H4 (cell line): ENCODE measurements around the gene APBA1. TPM values are rescaled to one million over a fixed set of nuclear protein-coding genes. Genes with fewer than 3 reads are reported as not detected.

Experiments
- DNase-seq: peaks from one replicate; pipeline ENCODE4 v3.0.0-alpha.2; 2015; ENCODE audit warnings: low spot score
- total RNA-seq: library from RNA; depleted of rRNA; stranded (reverse); fragments of >200 nt; shearing (Covaris generic); gene quantifications from 2 replicates; pipeline ENCODE4 v1.2.3, GENCODE V29; 2014

APBA1 gene
- total RNA-seq, 1 experiment from 2014 or later: 0.41 TPM

DNA sequence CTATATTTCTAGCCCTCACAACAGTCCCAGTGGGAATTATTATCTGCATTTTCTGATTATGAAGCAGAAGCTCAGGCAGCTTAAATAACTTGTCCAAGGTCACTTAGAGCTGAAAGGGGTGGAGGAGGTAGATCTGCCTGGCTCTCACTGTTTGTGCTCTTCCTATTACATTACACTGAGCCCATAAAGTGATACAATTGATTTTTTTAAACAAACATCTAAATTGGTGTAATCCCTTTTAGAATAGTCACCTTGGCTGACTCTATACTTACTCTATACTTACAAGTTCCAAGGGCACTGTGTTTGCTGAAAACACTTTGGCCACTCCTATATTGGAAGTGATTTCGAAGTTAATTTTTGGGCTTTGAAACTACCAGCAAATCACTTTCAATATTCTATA, 144.7 kb downstream of the APBA1 start:
- DNase-seq: no peak

DNA sequence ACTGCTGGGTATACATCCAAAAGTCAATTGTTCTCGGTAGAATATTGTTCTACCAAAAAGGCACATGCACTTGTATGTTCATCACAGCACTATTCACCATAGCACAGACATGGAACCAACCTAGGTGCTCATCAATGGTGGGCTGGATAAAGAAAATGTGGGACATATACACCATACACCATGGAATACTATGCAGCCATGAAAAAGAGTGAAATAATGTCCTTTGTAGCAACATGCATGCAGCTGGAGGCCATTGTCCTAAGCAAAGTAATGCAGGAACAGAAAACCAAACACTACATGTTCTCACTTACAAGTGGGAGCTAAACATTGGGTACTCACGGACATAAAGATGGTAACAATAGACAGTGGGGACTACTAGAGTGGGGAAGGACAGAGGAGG, 145.5 kb downstream of the APBA1 start:
- no peak for DNase-seq

DNA sequence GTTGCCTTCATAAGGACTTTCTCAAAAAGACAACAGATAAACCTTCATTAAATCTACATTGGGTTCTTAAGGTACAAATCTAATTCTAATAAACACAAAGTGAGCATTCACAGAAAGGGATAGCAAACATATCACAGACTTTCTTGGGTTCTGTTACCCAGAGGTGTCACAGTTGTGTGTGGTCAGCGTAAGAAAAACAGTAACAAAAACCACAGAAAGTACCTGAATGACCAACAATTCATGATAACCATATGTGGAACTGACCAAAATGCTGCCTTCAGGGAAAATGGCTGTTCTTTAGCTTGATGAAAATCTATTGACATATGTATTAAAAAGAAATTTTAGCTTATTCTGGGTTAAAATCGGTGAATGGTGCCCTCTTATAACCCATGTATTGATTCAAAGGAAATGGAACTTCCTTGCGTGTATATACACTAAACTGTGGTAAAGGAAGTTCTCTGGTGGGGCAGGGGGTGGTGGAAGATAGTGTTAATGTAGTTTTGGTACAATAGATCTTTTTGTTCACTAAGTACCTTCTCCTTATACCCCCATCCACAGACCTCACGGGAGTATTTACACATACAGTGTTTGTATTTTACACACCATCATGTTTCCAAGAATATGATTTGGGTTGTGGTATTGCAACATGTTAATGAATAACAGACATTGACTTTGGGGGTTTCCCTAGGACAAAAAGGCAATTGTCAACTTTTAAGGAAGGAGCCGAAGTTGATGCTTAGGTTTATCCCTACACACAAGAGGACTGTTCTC, 152.5 kb downstream of the APBA1 start:
- DNase-seq: no peak

DNA sequence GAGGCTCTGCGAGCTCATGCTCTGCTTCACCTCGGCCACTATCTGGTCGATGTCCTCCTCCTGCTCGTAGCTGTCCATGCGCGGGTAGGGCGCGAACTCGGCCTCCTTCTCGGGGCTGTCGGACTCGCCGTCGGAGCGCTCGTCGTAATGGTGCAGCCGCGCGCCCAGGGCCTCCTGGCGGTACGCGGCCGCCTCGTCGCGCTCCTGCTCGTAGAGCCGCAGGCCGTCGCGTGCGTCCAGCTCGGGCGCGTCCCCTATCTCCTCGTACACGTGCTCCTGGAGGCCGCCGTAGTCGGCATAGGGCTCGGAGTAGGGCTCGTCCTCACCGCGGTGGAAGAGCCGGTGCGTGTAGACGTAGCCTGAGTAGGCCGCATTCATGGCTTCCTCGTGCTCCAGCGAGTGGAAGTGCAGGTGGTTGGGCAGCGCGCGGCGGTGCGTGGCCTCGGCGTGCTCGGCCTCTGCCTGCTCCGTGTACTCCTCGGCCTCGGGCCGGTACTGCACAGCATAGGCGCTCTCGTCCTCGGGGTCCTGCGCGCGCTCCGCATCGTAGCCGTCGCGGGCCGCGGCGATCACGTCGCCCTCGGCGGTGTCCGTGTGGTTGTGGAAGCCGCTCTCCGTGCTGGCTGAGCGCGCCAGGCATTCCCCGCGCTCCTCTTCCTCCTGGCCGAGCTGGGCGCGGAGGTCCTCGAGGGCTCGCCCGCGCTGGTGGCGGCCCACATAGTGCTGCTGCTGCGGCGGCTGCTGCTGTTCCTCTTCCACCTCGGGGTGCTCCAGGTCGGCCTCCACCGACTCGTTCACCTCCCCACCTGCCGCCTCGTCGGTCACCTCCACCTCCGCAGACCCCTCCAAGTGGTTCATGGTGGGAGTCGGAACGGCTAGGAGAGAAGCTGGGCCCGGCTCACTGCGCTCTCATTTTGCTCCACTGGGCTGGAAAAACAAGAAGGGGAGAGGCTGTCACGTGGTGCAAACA, 155.5 kb downstream of the APBA1 start:
- no peak for DNase-seq

DNA sequence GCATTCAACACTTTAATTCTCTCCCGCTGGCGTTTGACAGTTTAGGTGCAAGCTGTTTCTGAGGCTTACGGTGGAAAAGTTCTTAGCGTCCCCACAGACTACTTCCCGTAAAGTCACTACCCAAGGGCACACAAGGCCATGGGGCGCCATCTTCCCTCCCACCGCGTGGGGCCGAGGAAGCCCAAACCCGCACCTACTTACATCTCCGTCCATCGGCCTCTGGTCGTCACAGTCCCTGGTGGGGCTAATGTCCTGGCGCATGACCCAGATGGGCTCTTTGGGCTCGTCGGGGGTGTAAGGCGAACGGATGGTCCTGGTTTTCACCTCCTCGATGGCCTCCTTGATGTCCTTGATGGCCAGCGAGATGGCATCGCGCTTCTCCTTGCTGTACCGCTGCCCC, 156.4 kb downstream of the APBA1 start:
- DNase-seq: no peak

DNA sequence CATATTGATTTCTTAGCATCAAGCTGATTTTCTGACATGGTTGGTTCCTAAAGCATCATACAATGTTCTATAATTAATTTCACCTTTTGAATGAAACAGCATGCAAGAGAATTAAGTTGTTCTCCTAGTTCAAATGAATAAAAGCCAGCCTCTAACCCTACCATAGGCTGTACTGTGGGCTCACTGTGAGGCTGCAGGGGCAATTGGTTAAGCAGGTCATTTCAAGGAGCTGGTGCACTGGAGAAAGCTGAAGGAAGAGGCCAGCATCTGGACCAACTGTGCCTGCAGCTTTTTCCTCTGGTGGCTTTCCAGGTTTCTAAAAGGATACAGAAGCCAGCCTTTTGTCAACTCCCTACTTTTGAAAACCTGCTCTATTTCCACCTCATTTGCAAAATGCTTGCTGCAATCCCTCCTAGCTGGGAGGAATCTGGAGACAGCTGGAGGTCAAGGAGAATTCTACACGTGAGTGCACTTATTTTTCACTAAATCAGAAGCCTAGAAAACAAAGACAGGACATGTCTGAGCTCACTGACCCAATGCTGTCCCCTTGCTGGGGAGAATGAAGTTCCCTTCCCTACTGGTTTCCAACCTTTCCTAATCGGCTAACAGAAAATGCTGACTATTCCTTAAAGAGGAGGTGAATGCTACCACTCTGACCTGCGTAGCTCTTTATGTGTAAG, 158.9 kb downstream of the APBA1 start:
- no peak for DNase-seq

DNA sequence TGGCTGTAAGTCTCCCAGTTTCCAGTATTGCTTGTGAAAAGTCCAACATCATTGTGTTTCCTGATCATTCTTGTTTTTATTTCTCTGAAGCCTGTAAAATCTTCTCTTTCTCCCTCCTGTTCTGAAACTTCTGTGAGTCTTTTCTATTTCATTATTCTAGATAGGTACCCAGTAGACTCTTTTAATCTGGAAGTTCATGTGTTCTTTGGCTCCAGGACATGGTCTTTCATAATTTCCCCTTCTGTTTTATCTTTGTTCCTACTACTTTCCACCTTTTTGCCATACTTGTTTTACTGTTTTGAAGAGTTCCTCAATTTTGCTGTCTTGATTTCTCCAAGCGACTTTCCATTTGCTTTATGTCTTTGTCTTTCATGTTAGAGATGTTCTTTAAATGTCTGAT, 168.1 kb downstream of the APBA1 start:
- DNase-seq: no peak

DNA sequence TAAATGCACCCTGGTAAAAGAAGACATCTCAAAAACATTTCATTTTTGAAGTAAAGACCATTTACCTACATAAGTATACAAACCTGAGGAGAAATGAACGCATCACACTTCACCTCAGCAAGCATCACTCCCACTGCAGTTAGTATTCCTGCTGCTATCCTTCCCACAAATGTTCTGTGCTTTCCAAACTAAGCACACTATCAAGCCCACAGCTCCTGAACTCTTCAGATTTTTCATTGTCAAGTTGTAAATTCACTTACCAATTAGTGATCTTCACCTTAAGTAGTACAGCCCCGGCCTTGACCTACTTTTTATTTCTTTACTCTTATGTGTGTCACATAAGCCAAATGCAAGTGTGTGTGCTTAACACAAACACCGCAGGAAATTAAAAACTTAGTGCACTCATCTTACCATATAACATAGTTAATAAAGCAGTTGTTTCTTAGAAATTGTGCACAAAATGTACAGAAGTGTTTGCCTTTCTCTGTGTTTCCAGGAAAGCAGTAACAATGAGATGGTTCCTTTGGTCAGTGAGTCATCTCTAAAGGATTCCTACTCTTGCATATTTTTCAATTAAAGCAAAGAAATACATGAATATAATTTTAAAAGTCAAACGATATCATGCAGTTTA, 169.4 kb downstream of the APBA1 start:
- no peak for DNase-seq

DNA sequence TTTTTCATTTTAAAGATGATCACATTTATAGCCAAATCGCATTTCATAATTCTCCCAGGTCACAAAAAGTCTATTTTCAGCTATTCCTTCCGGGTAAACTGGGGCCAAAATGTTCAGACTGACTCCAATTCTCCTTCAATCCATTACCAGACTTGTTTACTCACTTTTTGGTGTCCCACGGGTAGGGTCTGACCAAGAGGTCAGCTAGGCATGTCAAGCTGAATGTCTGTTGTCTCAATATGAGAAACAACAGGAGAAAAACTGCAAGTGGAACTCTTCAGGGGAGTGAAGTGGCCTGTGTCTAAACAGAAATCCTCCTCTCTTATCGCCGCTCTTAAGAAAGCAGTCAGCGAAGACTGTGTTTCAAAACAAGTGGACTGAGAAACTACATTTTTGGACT, 171.3 kb downstream of the APBA1 start:
- DNase-seq: no peak

DNA sequence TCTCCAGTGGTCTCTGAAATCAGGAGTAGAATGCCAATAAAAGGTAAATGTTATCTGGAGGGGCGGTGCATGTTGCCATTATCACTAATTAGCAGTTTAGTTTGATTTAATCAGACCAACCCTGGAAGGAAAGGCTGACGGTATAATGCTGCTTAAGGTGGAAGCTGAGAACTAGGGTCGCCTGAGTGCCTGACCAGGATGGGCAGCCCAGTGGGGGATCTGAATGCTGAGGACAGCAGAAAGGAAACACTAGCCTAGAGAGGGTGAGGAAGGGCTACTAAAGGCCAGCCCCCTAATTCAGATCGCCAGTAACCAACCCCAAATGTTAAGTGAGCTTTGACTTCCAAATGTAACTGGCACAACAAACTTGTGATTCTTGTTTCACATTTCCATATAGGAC, 172.2 kb downstream of the APBA1 start:
- DNase-seq: no peak

DNA sequence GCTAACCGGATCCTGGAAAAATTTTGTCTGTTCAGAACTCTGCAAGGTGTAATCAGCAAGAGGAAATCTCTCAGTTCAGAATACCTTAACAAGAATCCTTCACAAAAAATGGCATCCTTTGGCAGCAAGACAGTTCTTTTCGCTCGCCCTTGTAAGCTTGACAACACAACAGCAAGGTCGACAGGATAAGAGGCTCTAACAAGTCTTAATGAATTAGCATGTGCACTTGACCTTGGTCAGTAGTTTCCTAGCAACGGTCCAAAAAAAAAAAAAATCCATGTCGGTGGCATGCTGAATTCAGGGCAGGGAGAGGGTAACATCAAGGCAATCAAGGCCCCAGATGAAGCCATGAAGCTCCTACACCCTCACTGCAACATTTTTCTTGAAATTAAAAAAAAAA, 172.8 kb downstream of the APBA1 start:
- no peak for DNase-seq

DNA sequence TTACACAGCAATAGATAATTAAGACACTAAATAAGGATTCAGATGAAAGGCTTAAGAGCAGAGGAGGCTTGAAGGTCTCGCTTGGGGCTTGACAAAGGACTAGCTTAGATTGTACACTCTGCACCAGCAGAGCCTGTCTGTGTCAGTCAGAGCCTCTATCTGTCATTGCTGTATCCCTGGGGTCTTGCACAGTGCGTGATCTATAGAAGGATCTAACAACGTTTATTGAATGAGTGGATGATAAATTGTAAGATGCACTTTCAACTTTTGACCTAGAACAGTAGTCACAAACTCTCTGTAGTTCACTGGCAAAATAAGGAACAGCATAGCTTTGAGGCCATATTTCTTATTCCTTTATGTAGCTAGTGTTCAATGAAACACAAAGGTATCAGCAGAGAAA, 173.7 kb downstream of the APBA1 start:
- no peak for DNase-seq

DNA sequence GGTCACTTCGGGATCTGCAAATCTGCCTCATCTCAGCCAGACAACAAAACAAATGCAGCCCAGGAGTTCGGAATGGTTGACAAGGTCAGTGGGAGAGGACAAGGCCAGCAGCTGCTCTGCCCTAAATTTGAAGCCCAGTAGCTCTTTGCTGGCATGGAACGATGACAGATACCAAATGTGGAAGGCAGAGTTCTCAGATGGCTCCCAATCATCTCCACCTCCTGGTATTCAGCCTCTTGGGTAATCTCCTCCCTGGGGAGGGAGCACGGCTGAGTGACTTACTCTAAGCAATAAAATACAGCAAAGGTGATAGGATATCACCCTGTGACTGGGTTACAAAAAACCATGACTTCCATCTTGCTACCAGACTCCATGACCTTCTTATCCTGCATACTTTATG, 174.4 kb downstream of the APBA1 start:
- no peak for DNase-seq

DNA sequence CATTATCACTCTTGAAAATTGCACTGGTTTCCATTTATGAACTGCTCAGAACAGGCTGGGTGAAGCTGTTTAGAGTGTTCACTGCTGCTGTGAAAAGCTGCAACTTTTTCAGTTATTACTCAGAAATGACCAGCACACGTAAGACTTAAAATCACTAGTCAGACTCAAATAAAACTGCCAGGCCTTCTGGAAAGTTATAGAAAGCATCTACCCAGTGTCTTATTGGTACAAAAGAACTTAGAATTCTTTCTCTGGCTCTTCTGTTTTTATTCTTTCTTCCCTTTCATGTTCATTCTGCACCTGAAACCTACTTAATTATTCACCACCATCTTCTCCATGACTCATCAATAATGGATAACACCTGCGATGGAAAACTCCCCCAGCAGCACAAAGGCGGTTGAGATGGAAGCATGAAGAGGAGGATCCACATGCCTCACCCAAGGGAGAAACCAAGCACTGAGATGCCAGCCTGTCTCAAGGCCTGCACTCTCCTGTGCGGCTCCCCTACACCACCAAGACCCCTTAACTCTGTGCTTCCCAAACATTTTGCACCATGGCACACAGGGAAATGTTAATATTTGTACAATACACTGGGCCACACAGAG, 175.2 kb downstream of the APBA1 start:
- no peak for DNase-seq

DNA sequence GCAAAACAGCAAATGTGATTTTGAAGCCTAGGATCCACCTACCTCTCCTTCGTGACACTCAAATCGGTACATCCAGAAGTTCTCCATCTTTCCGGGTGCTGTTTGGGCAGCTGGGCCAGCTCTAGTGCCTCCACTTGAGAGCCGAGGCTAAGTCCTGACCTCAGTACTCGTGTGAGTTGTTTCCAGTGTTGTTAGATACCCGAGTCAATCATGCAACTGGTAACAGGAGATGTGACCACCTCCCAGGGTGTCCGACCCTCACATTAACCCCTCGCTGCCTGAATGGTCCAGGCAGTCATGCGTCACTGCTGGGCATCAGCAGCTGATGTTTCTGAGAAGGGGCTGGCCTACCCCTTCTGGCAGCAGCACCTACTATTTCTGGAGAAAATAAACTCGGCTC, 176.9 kb downstream of the APBA1 start:
- no peak for DNase-seq

DNA sequence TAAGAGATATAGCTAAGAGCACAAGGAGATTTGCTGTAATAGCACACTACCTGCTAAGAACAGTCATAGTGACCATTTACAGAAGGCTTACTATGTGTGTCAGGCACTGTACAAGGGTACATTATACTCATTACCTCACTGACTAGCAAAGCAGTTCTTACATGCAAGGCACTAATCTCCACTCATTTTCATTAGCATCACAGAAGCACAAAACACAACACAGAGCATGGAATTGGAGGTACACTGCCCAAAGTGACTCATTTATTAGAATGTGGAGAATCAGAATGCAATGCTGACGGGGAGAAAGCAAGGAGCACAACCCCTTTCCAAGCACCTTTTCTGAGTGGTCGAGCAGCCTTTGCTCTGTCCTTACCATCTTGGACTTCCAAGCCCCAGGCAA, 177.4 kb downstream of the APBA1 start:
- DNase-seq: no peak

DNA sequence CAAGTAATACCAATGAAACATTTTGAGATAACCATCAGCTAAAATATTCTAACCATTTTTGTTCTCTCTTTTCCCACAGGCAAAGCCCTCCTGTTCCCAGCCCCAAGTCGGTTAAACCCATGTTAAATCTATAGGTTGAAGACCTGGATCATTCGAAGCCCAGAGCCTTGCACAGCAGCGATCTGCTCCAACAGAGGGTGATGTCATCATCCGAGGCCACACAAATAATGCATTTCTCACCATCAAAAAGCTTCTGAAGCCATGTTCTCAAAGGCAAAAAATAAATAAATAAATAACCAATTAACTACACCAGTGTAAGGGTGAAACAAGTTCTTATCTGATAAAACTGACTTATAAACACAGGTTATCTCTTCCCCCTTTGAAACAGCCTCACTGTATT, 178.0 kb downstream of the APBA1 start:
- DNase-seq: no peak

DNA sequence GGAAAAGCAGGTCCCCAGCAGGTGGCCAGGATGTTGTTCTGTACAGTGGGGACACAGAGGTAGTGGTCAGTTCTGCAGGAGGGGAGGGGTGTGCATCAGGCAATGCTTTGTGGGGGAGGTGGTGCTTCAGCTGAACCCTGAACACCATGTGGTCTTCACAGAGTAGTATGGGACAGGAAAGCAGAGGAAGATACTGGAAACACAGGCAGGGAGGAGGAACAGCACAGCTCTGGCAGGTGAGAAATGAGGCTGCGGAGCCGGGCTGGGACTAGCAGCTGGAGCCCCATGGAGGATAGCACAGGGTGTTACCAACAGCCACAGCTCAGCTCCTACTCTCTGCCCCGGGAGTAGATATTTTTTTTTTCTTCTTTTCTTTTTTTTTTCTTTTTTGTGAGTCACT, 185.7 kb downstream of the APBA1 start:
- DNase-seq: no peak

DNA sequence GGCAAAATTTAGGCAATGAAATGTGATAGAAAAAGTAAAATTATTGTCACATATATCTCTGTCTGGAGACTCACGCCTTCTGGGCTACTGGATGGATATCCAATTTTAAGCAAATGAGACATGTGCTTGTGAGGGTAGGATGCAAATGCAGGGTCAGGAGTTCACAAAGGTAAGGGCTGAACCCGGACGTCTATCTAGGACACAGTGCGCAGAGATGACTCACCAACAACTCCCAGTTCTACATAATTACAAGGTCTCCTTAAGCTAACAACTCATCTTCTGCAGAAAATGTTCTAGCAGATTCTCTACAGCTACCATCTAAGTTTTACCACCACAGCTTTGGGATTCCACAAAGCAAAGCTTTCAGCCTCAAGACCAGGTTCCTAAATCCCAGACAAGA, 186.7 kb downstream of the APBA1 start:
- DNase-seq: no peak

DNA sequence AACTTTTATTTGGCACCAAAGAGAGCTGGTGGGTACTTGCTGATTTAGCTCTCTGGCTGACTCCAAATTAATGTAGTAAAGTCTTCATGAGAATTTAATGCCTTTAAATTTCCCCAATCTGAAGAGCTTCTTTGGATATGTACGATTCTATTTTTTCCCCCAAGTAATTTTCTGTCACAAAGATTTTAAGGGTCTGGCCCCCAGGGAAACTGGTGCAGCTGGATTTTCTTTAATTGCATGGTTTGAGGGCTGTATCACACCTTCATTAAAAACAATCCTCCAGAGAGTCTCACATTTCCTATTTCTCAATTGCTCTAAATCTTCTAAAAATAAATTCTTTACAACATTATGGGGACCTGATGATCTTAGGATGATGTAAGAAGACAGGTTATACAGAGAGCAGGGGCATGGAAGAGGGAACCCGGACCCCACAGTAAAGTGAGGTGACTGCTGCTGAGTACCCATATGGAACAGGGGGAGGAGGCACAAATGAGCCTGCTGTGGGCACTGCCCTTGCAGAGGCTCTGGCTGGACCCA, 188.2 kb downstream of the APBA1 start:
- DNase-seq: no peak

DNA sequence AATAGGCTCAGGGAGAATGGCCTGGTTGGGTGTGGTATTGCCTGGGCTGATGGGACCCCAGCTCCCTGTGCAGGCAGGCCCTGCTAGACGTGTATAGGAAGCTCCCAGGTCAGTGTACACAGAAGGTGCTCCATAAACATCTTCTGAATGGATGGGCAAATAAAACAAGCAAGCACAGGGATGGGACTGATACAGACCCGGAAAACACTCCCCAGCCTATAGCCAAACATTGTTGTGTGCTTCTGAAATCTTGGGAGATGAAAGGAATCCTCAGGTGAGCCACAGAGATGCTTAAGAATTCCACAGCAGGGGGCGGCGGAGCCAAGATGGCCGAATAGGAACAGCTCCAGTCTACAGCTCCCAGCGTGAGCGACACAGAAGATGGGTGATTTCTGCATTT, 195.4 kb downstream of the APBA1 start:
- DNase-seq: no peak
